GM19099 (cell line): ENCODE results near the gene VAV2.

Source experiments
- POLR2A ChIP-seq: IDR thresholded peaks from 3 replicates; pipeline ENCODE4 v1.6.1; 2011; ENCODE audit warnings: low read depth; ENCODE audit not compliant: insufficient read length; ENCODE audit errors: extremely low read depth

The VAV2 gene

DNA sequence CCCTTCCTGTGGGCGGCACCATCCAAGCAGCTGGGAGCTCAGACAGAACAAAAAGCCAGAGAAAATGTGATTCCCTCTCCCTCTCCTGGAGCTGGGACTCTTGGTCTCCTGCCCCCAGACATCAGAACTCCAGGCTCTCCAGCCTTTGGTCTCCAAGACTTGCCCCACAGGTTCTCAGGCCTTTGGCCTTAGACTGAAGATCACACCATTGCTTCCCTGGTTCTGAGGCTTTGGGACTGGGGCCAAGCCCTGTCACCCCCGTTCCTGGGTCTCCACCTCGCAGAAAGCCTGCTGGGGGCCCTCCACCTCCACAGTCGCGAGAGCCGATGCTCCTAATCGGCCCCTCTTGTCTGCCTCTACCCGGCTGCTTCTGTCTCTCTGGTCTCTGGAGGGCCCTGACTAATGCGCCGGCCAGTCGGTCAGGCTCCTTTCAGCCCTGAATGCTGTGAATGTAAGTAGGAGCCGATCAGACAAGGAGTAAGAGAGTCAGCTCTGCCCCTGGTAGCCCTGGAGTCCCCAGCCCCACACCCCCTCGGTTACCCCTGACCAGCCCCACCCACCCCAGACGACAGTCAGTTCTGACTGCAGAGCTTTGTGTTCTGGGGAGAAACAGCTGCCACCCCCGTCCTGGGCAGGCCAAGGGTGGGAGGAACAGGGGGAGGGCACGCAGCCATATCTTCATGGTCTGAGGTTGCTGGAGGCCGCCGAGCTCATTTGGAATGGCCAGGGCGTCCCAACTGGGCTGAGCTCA, 57.5 kb downstream of the VAV2 start:
- no peak for TF ChIP-seq POLR2A

DNA sequence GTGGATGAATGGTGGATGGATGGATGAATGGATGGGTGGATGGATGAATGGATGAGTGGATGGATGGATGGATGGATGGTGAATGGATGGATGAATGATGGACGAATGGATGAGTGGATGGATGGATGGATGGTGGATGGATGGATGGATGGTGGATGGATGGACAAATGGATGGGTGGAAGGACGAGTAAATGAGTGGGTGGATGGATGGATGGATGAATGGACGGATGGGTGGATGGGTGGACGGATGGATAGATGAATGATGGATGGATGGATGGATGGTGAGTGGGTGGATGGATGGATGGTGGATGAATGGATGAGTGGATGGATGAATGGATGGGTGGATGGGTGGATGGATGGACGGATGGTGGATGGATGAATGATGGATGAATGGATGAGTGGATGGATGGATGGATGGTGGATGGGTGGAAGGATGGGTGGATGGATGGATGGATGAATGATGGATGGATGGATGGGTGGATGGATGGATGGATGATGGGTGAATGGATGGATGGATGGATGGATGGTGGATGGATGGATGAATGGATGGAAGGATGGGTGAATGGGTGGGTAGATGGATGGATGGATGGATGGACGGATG, 58.6 kb downstream of the VAV2 start:
- no peak for TF ChIP-seq POLR2A

DNA sequence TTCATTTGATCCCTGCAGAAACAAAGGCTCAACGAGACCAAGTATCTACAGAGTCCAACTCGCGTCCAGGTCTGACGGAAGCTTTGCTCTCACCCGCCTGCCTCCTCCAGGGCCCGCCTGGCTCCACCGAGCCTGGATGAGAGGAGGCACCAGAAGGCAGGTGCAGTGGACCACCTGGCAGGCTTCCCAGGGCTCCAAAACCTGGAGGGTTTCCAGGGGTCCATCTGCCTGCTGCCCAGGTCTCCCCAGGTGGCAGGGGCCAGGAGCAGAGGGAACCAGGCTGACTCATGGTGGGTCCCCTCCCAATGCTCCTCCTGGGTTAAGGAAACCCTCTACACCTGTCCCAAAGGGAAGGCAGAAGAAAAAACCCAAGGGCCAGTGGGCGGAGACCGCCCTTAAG, 59.5 kb downstream of the VAV2 start:
- no peak for TF ChIP-seq POLR2A

DNA sequence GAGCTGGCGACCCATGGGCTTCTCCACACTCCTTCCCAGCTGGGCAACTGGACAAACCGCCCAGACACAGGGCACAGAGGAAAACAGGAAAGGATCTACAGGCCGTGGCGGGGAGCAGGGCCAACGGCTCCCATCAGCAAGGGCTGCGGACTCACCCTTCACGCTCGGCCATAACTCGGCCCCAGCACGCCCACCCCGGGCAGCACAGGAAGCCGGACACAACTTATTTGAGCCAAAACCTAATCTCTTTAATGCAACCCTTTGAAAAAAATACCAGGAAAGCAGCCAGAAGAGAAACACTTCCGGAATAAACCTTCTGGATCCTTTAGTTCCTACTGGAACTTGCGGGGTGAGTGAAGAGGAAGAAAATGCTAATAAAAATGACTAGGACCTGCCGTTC, 59.9 kb downstream of the VAV2 start:
- no peak for TF ChIP-seq POLR2A

DNA sequence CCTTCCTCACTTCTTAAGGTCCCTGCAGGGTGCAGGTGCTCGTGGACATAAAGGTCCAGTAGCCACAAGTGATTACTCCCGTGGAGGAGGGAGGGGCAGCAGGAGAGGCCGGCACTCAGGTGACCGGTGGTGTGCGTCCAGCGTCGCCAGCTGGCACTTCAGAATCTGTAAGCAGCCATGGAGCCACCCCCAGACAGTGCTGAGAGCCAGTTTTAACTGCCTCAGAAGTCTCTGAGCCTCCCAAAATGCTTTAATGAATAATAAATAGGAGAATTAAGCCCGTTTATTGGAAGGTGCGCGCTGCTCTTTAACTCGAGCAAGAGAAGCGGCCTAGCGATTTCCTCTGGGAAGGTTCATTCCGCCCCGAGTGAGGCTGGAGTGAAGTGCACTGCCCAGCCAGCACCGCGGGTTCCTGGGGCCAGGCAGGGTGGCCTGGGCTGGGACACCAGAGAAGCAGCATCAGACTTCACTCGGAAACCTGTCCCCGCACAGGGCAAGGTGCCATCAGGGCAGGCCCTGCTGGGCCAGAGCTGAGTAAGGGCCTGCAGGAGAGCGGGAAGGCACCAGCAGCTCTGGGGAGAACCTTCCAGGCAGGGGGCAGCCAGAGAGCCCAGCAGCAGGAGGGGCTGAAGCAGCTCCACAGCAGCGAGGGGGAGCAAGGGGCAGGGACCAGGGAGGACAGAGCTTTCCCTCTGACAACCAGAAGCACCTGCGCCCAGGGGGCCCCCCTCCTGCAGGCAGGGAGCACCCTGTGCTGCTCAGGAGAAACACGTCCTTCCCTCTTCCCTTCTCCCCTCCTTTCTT, 61.2 kb downstream of the VAV2 start:
- TF ChIP-seq POLR2A = no peak

DNA sequence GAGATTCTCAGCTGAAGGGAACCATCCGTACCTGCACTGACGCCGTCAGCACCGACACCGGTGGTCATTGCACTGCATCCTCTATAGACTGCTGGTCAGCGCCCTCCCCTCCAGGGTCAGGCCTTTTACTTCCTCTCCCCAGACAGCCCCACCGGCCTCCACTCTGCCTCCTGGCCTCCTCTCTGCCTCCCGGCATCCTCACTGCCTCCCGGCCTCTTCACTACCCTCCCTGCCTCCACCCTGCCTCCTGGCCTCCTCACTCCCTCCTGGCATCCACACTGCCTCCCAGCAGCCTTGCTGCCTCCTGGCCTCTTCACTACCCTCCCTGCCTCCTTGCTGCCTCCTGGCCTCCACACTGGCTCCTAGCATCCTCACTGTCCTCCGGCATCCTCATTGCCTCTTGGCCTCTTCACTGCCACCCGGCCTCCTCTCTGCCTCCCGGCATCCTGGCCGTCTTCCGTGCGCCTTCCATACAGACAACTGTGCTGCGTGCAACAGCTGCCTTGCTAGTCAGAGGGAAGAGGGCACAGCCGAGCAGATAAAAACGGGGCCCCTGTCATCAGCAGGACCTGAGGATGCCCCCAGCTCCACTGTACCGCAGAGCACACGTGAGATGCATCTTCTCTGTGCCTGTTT, 62.0 kb downstream of the VAV2 start:
- no peak for TF ChIP-seq POLR2A

DNA sequence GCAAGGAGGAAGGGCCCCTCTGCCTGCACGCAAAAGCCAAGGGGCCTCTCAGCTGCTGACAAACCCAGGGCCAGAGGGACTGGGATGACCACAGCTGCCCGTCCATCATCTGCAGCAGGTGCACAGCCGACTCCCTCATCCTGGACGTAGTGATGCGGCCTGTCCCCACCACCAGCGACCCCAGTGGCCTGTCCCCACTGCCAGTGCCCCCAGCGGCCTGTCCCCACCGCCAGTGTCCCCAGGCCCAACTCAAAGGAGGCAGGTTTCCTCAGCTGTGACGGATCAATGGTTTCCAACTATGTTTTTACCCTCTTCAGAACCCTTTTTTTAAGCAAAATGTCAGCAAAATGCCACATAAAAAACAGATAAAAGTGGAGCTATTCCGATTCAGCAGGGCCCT, 62.5 kb downstream of the VAV2 start:
- TF ChIP-seq POLR2A = no peak

DNA sequence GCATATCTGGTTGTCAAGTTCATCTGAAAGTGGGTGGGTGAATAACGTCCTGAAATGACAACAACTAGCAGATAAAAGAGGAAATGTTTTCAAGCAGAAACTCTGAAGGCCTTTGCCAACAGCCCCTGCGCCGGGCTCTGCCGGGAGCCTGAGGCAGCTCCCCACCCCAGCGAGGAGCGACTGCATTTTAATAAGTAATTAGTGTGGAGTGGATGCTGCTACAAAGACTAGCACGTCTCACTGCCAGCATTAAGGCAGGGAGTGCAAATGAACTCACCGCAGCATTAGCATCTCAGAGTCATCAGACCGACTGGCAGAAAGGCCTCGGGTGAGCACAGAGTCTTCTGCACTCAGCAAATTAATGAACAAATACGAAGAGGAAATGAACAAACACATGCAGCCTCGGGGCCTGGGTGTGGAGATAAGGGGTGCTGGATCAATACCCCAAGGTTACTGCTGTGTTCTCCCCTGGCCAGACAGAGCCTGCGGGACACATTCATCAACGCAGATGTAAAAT, 63.8 kb downstream of the VAV2 start:
- TF ChIP-seq POLR2A = no peak

DNA sequence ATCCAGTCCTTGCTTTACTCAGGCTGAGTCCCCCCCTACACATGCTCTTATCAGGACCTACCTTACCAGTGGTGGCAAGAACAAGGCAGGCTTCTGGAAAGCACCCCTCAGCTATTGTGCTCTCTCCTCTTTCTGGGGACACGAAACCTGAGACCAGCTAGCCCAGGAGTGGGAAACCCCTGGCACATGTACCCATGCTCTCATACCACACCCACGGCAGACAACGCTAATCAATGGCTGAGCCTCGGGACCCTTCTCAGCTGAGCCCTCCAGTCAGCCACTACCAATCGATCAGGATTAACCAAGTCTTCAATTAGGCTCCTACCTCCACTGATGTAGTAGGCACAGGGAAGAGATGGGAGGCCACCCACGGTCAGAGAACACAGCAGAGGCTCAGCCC, 65.1 kb downstream of the VAV2 start:
- TF ChIP-seq POLR2A = no peak

DNA sequence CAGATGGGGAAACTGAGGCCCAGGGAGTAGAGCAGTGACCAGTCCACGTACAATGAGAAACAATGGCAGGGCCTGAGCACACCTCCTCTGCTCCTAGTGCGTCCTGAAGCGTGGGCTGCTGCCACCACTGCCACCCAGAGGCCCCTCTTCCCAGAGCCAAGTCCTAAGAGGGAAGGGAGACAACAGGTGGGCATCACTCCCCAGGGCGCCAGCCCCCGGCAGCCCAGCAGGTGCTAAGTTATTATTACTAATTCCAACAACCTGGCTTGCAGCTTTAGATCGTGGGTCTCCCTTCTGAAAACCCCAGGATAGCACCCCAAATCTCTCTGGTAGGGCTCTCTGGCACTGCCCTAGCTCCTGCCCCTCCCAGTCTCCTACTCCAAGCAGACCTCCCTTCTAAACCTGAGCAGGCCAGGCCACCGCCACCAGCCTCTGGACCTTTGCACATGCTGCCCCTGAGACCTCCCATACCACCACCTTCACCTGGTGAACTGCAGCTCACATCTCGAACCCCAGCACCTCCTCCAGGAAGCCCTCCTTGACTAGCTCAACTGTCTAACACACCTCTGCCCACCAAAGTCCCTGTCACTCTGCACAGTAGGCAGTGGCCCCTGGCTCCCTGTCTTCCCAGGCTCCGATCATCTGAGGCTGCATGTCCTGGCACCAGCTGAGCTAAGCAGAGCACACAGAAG, 65.8 kb downstream of the VAV2 start:
- TF ChIP-seq POLR2A = no peak

DNA sequence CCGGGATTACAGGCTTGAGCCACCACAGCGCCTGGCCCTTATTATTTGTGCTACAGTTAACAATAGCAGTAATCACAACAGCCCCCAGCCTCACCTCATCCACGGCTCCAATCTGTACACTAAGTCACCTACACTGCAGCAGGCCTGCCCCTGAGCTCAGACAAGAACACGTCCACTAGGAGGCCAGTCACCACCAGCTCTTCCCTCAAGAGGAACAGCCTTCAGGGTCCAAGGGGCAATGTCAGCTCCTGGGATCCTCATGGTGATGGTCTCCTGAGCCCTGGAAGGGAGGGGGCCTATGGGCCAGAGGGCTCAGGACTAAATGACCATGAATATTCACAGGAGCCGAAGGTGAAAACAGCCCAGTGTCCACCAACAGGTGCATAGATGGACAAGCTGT, 67.7 kb downstream of the VAV2 start:
- no peak for TF ChIP-seq POLR2A

DNA sequence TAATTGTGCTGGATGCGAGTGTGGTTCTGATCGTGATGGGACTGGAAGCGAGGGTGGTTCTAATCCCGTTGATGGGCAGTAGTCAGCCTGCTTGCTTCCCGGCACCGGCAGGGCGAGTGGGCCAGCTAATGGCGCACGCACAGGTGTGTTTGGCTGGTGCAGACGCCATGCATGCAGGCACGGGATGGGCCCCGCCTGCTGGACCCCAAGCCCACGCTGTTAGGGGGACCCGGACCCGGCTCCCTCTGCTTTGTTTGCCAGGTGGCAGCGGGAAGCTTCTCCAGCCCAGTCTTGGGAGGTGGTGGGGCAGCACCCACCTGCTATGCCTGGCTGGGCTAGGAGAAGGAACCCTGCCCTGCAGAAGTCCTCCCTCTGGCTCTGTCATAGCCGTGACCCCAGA, 70.3 kb downstream of the VAV2 start:
- no peak for TF ChIP-seq POLR2A

DNA sequence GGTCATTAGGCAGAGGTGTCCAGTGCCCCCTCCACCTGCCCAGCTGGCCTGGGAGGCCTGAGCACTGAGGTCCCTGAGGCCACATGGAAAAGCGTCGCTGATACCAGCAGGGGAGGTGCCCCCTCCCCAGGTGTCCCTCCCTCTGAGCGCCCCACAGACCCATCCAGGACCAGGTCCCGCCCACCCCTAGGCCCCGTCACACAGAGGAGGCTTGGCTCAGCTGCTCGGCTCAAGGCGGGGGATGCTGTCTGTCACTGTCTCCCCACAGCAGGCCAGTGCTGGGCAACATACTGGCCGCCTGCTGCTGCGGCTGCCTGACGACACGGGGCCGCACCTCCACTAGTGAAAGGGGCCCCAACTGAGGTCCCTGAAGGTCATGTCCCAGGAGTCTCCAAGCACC, 71.7 kb downstream of the VAV2 start:
- TF ChIP-seq POLR2A = no peak

DNA sequence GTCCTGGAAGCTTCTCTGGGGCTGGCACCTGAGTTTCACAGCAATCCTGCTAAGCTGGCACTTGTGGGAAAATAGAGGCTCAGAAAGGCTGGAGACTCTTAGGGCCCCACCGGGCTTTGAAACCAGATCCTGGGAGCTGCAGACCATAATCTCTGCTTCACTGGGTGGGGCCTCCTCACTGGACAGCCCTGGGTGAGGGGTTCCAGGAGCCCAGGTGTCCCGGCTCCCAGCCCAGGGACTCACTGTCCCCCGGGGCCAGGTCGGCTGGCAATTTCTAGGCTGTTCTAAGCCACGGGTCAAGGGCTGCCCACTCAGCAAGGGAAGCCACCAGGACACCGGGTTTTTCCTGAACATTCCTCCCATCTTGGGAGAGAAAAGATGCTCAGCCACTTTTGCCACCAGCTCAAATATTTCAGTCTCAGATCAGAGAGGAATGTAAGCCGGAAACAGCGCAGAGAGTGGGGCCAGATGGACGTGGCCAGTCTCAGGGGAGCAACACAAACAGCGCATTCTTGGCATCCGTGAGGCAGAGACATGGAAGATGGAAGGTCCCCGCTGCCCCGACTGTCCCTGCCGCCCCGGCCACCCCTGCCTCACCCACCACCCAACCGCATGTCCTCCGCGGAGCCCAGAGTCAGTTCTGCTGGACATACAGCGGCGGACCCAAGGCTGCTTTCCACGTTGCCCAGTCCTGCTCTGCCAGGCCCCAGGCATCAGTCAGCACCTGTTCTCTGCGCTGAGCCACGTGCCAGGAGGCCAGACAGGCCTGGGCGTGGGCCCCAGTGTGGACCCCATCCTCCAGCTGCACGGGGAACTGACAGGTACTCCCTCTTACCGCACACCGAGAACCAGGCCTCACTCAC, 72.6 kb downstream of the VAV2 start:
- no peak for TF ChIP-seq POLR2A
